HUDEP-2 (cell line): ENCODE measurements around the gene PIMREG.
"Not testable (repeated sequence)": the region's sequence is repeated elsewhere in the genome, so short reads cannot be mapped to it uniquely, and the experiment has no call there.

Source experiments
- DNase-seq, 76 experiments: peaks; one replicate each; lab custom pipeline; 2025; ENCODE audit not compliant: unreplicated experiment in 76 of 76; lab: John Stamatoyannopoulos, UW

Gene PIMREG

DNA sequence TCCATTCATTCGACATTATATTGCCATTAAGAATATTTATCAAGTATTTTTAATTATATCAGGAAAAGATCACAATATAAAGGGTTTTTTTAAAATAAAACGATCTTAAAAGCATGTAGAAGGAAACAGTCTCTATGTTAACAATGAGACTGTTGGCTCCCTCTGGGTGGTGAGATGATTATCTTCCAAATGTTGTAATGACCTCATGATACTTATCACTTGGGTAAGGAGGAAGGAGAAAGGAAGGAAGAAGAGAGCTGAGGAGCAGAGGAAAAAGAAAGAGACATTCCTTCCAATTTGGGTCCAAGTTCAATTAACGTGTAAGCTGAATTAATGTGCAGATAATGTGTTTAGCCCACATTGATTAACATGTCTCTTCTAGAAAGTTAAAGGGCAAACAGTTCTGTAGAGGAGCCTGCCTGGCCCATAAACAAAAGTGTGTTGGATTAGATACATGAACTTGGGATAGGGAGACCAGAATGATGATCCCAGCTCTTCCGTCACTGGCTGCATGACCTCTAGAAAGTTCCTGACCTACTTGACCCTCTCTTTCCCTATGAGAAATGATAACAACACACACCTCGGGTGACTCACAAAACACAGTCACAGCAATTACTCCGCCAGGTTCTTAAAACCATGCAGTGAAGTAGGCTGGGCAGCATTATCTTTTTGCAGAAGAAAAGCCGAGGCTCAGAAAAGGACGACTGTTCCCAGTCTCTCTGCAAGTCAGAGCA lies 32.0 kb downstream of the PIMREG start:
- DNase-seq, result no peak

DNA sequence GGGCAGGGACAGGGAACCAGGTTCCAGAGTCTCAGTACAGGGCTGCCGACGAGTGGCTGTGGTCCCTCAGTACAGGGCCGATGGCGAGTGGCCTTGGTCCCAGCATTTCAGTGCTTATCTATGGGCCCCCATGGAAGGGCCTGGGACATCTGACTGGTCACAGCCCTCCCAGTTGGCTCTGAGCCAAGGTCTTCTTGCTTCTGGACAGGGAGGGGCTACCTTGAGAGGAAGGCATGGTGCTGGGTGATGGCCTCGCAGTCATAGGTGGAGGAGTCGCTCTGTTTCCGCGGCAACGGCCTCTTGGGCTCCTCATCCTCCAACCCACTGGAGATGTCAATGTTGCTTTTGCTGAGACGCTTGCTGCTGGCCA lies 32.5 kb downstream of the PIMREG start:
- peak in 11 of 76 experiments; percentile 5 to 40 (median 27) for DNase-seq

DNA sequence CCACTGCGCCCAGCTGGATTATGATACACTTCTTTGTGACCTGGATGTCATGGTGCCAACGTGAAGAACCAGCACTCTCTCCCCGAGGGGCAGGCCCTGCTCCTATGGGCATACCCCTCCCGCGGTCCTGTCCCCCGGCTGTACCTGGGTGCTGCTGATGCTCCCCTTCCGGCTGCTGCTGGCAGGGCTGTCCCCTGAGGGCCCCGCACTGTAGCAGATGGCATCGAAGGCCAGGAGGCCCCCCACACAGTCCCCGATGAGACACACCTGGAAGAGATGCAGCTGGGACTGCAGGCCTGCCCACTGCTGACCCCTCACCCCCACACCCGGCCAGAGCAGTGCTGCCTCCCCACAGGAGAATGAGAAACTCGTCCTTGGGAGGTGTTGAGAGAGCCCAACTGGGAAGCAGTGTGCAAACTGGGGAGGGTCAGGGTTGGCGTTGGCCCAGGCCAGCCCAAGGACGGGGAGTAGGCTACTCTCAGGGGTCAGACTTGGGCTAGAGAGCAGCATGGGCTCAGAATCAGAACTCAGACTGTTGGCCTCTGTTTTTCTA lies 33.7 kb downstream of the PIMREG start:
- DNase-seq, result no peak

DNA sequence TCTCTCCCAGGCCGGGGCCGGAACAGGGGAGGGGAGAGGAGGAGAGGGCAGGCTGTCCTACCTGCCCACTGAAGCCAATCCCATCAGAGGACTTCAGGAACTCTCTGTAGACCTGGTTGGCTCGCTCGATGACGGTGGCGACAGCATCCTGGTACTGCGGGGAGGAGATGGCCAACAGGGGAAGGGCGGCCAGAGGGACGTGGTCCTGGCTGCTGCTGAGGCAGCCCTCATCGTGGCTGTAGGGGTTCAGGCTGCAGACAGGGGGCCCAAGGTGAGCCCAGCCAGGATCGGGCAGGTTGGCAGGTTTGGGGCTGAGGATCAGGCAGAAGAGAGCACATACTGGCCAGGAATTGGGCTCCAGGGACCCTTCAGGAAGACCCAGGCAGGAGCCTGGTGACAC lies 34.2 kb downstream of the PIMREG start:
- DNase-seq, result no peak

DNA sequence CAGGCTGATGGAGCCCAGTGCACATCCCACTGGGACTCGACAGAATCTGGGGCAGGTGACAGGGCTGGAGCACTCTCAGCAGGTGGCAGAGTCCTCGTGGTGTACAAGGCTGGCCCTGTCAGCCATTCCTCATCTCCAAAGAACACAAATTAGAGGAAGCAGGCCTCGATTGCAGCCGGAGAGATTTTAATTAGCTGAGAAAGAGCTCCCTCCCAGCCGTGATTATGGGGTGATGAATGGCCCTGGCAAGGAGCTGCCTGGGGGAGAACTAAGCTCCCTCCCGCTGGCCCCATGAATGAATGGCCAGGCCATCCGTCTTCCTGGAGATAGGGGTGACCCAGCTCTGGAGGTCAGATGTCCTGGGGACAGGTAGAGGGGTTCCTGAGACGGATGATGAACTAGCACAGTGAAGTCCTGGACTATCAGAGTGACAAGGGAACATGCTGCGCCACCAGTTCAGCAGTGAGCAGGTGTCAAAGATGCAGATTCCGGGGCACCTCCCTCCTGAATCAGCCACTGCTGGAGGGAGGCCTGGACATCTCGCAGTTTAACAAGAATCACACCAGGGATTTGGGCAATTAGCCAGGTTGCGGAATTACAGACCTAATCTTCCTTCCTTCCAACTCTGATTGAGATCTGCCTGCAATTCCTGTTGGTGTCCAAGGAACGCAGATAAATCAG lies 35.5 kb downstream of the PIMREG start:
- no peak for DNase-seq

DNA sequence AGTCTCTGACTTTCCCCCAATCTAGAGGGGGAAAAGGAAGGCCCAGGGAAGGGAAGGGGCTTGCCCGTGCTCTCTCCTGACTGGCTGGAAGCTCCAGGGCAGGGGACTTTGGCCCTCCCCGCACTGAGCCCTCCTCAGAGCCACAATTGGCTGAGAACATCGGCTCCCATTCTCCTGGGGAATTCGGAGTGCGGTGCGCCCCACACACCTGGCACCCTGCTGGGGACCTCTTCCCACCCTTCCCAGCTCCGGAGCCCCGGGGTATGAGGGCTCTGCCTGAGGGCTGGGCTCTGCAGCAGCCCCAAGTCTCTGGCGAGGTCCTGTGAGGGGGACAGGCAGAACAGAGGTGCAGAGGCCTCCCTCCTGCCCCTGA lies 36.0 kb downstream of the PIMREG start:
- no peak for DNase-seq

DNA sequence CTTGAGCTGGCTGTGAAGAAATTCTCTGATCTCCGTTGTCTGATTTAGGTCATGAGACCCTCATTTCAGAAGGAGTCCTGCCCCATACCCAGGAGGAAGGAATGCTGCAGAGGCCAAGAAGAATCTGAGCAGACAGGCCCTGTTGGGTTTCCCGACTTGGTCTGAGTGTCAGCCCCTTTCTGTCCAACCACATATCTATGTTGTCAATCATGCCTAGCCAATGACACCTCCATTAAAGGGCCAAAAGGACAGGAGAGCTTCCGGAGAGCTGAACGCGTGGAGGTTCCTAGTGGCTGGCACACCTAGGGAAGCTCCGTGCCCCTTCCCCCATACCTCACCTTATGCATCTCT lies 37.8 kb downstream of the PIMREG start:
- DNase-seq, result no peak

DNA sequence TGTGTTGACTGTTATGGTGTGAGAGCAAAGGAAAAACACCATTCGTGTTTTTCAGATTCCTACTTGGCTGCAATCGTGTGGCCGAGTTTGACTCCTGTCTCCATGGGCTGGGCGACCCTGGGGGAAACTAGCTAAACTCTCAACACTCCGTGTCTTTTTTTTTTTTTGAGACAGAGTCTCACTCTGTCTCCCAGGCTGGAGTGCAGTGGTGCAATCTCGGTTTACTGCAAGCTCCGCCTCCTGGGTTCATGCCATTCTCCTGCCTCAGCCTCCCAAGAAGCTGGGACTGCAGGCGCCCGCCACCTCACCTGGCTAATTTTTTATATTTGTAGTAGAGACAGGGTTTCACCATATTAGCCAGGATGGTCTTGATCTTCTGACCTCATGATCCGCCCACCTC lies 38.5 kb downstream of the PIMREG start:
- not testable (repeated sequence) for DNase-seq

DNA sequence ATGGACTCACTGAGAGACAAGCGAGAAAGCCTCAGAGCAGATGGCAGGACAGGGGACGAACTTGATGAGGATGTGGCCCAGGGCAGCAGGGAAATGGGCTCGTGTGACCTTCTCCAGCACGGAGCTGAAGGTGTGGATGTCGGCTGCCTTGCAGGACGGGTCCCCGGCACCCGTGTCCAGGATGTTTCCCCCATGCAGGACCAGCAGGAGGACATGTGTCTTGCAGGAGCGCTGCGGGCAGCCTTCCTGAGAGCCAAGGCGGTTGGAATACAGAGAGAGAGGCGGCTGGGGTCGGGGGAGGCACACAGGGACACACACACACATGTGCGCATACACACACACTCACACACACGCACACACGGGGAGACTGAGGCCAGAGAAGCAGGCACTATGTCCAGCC lies 39.3 kb downstream of the PIMREG start:
- no peak for DNase-seq

DNA sequence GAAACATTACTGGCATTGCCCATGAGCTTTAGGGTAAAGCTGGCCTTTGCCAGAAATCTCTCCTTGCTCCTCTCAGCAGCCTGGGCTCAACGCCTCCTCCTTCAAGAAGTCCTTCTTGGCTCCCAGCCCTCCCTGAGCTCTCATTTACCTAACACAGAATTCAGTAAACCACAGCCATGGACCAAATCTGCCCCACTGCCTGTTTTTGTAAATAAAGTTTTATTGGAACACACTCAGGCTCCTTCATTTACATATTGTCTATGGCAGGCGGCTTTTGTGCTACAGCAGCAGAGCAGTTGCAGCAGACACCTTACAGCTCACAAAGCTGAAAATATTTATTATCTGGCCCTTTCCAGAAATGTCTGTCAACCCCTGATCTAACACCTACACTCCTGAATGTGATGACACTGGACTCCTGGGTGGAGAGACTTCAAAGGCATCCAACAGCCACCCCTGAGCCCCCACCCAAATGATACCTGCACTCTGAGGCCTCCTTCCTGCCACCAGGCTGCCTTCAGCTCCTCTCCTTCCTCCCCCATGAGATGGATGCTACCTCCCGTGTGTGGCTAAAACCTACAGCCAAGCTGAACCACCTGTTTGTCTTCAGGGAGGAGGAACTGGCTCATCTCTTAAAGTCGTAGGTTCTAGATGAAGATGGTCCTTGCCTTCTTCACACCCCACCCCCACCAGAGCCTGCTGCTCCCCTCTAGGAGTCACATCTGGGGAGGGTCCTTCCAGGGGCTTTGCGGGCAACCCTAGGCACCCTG lies 41.6 kb downstream of the PIMREG start:
- DNase-seq, result no peak

DNA sequence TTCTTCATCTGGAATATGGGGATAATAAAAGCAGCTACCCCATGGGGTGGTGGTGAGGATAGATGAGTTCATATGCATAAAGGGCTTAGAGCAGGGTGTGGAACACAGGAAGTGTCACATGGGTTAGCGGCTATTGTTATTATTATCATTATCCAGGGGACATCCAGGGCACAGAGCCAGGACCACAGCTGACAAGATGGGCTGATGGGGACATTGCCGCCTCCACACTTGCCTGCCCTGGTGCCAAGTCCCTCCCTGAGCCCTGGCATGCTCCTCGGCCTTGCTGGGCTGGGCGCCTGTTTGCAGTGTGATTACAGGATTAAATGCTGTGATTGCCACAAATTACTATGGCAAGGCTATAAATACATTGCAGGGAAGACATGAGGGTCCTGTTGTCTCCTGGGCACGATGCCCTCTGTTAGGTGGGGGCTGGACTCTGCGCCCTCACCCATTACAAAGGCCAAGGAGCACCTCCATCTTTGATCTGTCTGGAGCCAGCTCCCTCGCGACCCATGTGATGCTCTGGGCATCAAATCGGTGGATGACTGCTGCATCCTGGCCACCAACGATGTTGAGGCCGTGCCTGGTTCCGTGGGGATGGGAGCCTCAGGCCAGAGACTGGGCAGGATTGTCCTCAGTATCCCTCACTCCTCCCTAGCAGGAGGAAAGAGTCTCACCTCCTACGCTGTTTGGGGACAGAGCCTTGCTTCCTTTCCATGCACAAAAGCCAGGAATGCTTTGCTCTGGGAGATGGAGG lies 43.2 kb downstream of the PIMREG start:
- peak in 71 of 76 experiments; percentile 9 to 85 (median 64) for DNase-seq

DNA sequence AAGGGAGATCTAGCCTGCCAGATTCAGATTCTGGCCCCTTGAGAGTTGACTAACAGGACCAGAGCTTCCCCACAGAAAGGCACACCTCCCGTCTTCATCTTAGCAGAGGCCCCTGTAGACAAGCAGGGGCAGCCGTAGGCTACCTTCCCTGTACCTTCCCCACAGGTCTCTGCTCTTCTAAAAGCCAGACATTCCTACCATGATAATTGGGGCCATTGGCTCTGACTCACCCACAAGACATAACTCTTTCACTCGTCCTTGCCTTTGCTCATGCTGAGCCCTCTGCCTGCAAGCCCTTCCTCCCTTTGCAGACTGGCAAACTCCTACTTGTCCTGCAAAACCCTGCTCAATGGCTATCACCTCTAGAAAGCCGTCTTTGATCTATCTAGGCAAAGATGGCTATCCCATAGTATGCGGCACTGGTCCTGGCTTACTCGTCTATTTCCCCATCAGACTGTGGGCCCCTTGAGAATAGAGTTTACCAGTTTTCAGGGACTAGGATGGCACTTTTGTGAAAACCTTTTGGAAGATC lies 43.8 kb downstream of the PIMREG start:
- no peak for DNase-seq

DNA sequence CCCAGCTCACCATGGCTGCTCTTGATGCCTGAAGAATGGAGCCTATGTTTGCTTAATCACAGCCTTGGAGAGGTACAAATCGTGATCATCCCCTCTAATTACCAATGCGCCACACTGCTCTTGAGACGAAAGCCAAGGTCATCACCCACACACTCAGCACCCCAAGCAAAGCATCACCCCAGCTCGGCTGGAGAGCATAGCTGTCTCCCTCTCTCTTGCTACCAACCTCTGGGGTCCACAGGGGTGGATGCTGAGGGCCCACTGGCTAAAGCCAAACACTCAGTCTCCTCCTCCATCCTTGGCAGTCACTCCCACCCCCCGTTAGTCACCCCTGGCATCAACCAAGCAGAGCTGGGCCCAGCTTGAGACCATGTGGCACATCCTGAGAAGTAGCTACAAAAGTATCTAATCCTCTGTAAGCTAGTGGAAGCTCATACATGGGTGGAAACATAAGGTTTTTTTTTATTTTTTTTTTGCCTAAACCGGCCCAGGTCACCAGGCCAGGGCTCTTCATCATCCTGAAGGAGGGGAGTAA lies 44.8 kb downstream of the PIMREG start:
- no peak for DNase-seq

DNA sequence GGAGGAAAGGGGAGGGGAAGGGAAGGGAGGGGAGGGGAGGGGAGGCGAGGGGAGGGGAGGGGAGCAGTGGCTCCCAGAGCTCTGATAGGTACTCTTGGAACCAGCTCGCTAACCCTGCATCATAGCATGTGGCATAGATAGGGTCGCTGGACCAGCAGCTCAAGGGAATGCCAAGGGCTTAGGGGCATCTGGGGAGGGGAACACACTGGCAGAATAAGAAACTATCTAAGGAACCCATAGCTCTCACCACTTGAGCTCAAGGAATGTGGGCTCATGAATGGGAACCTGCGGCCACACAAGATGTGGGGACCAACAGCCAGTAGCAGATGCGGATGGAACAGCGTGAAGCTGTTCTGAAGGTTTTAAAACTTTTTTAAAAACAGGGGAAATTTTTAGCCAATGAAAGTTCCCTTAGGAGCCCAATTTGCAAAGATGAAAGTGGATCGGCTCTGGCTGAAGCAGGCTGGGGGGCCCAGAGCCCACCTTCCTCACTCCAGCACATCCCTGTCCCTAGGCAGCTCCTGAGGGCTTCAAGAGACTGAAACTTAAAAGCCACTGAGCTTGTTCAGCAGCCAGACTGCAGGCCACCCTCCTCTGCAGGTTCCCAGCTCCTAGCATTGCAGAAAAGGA lies 46.9 kb downstream of the PIMREG start:
- no peak for DNase-seq

DNA sequence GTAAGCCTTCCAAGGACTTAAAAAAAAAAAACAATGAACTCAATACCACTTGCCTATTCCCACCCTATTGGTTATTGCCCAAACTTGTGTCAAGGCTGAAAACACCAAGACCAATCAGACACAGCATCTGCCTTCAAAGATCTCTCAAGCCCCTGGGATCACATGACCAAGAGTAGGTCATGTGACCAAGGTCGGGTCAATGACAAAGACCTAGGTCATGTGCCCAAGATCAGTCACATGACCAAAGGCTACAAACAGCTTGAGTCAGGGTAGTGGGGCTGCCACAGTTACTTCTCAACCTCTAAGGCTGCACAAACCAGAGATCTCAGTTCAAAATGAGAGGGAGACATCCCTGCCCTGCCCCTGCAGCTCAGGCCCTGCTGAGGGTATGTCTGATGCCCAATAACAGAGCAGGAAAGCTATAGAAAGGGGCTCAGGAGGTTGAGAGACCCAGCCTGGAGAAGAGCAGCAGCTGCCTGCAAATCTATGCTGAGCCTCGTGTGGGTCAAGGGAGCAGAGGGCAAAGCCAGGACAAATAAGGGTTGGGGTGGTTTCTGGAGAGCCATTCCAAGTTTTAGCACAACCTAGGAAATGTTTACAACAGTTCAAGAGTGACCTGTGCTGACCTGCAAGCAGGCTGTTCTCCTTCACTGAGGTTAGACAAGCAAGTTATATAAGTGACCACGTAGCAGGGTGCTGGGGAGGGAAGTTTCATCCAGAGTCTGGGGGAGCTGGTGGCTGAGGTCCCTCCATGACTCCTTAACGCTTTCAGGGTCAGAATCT lies 48.8 kb downstream of the PIMREG start:
- DNase-seq, result no peak

DNA sequence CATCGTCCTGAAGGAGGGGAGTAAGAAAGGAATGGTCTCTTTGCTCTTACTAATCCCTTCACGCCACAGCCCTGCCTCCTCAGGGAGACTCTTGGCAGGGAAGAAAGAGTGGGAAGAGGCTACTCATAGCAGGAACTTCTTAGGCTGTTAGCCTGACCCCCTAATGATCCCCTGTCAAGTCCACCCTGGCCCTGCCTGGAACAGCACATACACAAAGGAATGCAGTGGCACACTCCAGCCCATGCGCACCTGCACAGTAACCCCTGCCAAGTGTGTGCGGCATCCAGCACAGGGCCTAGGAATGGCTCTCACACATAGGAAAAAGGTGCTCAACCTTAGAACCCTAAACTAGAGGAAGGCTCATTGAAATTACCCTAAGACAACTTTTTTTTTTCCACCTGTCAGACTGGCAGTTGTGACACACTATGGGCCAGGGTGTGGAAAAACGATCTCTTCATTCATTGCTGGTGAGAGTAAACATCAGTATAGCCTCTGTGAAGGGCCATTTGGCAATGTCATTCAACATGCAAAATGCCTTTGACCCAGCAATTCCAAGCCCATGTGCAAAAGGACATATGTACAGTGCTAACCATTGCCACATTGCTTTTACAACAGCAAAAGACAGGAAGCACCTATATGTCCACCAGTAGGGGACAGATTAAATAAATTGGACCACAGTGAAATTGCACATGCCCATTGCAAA lies 50.1 kb downstream of the PIMREG start:
- DNase-seq, result no peak

DNA sequence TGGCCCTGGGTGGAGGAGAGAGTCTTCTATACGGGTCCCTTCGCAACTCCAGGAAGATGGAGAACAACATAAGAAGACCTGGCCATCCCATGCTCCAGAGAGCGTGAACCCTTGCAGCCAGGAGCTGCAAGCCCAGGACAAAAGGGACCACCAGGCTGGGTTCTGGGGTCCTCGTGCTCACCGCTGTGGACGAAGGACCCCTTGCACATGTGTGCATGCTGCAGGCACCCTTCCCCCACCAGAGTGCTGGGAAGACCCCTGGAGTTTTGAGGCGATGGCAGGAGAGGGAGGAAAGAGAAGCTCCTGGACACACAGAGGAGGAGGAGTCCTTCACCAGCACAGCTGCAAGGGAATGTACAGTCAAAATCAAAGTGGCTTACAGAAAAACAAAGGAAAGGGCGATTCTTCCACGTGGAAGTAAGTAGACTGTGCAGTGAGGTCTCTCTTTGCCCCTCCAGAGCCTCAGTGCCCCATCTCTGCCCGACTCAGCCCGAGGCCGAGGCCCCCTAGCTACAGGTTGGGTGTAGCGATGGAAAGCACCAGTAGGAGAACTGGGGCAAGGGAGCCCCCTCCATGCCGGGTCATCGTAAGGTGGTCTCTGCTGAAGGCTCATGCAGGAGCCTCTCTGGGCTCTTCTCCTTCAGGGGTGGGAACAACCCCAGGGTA lies 51.3 kb downstream of the PIMREG start:
- DNase-seq, result no peak

DNA sequence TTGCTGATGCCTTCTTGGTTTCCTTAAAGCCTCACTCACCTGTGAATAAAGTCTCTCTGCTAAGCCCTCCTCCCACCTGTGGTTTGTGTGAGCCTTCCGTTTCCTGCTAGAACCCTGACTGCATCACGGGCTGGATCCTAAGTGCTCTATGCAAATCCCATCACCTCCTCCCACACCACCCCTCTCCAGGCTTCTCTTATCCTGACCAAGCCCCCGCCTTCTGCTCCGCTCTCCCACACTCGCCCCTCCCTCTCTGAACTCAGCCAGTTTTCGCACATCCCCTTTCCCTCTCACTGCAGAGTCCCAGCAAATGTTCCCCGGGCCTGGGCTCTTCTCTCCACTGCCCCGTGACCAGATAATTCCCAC lies 51.8 kb downstream of the PIMREG start:
- DNase-seq, result no peak
